H1 (cell line): Measurements from ENCODE around the gene IPO13. TPM values are rescaled to one million over a fixed set of nuclear protein-coding genes. Genes with fewer than 3 reads are reported as not detected.

Source experiments
- ATF2 ChIP-seq: IDR thresholded peaks from 2 replicates; pipeline ENCODE4 v1.6.1; 2012; ENCODE audit warnings: low read length, inconsistent platforms
- CHD1 ChIP-seq: IDR thresholded peaks from 2 replicates; pipeline ENCODE4 v1.6.1; 2012; ENCODE audit warnings: low read depth, low read length, improper control_type of control experiment
- NANOG ChIP-seq: IDR thresholded peaks from 2 replicates; pipeline ENCODE4 v1.6.1; 2011; ENCODE audit warnings: low read length, low read depth, mild to moderate bottlenecking, inconsistent platforms; ENCODE audit not compliant: insufficient read depth, poor library complexity, severe bottlenecking
- SIN3A ChIP-seq, 2 experiments: IDR thresholded peaks in 1 of 2; conservative IDR thresholded peaks in 1 of 2; 2 replicates each; pipeline ENCODE4 v1.6.1; 2011 to 2012; ENCODE audit warnings: low read length in 2 of 2, improper control_type of control experiment in 1 of 2, low read depth in 1 of 2, mild to moderate bottlenecking in 1 of 2
- SIX5 ChIP-seq: IDR thresholded peaks from 2 replicates; pipeline ENCODE4 v1.6.1; 2011; ENCODE audit warnings: mild to moderate bottlenecking, low read depth, low read length
- polyA plus RNA-seq, 7 experiments: library from polyadenylated mRNA; depleted of rRNA in 3 of 7; stranded (reverse) in 5 of 7; unstranded in 2 of 7; fragments of >200 nt in 5 of 7; fragments of 200-250 nt in 2 of 7; gene quantifications; 1 replicate in 5 of 7; 2 replicates in 1 of 7; 4 replicates in 1 of 7; pipeline versions ENCODE4 v1.2.1 to v1.2.3, GENCODE V29; 2011 to 2013; ENCODE audit warnings: missing spikeins in 2 of 7, mixed read lengths in 2 of 7
- total RNA-seq: library from RNA; stranded (reverse); fragmentation: NEBNext Ultra II Directional; extraction: Animal tissue kit (Norgen Biotek cat#: 25700); gene quantifications from 2 replicates; pipeline ENCODE4 v1.2.1, GENCODE V29; 2021
- TF ChIP-seq, protein P1 (sequence below): fragments of 300-600 bp; sonication (generic); IDR thresholded peaks from 2 replicates; pipeline ENCODE4 v1.7.1; 2012; ENCODE audit warnings: low read length, moderate library complexity, mild to moderate bottlenecking, inconsistent platforms; ENCODE audit not compliant: insufficient replicate concordance
- TF ChIP-seq, protein P2 (sequence below): IDR thresholded peaks from 2 replicates; pipeline ENCODE4 v1.6.1; 2012; ENCODE audit warnings: inconsistent platforms

IPO13 gene
- total and polyA plus RNA-seq, 2 of the 8 experiments (the other 6 are each of a cell fraction or from before 2014, with no cell fraction given) = 23.0 to 27.0 TPM

GRCh38 chr1:43953361-43953760 is 6.6 kb downstream of the IPO13 start (continued):
- TF ChIP-seq, protein P1, sequence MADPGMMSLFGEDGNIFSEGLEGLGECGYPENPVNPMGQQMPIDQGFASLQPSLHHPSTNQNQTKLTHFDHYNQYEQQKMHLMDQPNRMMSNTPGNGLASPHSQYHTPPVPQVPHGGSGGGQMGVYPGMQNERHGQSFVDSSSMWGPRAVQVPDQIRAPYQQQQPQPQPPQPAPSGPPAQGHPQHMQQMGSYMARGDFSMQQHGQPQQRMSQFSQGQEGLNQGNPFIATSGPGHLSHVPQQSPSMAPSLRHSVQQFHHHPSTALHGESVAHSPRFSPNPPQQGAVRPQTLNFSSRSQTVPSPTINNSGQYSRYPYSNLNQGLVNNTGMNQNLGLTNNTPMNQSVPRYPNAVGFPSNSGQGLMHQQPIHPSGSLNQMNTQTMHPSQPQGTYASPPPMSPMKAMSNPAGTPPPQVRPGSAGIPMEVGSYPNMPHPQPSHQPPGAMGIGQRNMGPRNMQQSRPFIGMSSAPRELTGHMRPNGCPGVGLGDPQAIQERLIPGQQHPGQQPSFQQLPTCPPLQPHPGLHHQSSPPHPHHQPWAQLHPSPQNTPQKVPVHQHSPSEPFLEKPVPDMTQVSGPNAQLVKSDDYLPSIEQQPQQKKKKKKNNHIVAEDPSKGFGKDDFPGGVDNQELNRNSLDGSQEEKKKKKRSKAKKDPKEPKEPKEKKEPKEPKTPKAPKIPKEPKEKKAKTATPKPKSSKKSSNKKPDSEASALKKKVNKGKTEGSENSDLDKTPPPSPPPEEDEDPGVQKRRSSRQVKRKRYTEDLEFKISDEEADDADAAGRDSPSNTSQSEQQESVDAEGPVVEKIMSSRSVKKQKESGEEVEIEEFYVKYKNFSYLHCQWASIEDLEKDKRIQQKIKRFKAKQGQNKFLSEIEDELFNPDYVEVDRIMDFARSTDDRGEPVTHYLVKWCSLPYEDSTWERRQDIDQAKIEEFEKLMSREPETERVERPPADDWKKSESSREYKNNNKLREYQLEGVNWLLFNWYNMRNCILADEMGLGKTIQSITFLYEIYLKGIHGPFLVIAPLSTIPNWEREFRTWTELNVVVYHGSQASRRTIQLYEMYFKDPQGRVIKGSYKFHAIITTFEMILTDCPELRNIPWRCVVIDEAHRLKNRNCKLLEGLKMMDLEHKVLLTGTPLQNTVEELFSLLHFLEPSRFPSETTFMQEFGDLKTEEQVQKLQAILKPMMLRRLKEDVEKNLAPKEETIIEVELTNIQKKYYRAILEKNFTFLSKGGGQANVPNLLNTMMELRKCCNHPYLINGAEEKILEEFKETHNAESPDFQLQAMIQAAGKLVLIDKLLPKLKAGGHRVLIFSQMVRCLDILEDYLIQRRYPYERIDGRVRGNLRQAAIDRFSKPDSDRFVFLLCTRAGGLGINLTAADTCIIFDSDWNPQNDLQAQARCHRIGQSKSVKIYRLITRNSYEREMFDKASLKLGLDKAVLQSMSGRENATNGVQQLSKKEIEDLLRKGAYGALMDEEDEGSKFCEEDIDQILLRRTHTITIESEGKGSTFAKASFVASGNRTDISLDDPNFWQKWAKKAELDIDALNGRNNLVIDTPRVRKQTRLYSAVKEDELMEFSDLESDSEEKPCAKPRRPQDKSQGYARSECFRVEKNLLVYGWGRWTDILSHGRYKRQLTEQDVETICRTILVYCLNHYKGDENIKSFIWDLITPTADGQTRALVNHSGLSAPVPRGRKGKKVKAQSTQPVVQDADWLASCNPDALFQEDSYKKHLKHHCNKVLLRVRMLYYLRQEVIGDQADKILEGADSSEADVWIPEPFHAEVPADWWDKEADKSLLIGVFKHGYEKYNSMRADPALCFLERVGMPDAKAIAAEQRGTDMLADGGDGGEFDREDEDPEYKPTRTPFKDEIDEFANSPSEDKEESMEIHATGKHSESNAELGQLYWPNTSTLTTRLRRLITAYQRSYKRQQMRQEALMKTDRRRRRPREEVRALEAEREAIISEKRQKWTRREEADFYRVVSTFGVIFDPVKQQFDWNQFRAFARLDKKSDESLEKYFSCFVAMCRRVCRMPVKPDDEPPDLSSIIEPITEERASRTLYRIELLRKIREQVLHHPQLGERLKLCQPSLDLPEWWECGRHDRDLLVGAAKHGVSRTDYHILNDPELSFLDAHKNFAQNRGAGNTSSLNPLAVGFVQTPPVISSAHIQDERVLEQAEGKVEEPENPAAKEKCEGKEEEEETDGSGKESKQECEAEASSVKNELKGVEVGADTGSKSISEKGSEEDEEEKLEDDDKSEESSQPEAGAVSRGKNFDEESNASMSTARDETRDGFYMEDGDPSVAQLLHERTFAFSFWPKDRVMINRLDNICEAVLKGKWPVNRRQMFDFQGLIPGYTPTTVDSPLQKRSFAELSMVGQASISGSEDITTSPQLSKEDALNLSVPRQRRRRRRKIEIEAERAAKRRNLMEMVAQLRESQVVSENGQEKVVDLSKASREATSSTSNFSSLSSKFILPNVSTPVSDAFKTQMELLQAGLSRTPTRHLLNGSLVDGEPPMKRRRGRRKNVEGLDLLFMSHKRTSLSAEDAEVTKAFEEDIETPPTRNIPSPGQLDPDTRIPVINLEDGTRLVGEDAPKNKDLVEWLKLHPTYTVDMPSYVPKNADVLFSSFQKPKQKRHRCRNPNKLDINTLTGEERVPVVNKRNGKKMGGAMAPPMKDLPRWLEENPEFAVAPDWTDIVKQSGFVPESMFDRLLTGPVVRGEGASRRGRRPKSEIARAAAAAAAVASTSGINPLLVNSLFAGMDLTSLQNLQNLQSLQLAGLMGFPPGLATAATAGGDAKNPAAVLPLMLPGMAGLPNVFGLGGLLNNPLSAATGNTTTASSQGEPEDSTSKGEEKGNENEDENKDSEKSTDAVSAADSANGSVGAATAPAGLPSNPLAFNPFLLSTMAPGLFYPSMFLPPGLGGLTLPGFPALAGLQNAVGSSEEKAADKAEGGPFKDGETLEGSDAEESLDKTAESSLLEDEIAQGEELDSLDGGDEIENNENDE = no peak
- TF ChIP-seq CHD1 = no peak
- TF ChIP-seq SIN3A (conservative IDR thresholded peaks at IDR 0.05 in 1 of 2, IDR thresholded peaks at IDR 0.05 in 1 of 2; ENCODE audit: low read depth in 1 of 2, low read length in 2 of 2) = no peak
- no peak for TF ChIP-seq SIX5
- no peak for TF ChIP-seq ATF2
- TF ChIP-seq, protein P2, sequence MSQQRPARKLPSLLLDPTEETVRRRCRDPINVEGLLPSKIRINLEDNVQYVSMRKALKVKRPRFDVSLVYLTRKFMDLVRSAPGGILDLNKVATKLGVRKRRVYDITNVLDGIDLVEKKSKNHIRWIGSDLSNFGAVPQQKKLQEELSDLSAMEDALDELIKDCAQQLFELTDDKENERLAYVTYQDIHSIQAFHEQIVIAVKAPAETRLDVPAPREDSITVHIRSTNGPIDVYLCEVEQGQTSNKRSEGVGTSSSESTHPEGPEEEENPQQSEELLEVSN = no peak
- no peak for TF ChIP-seq NANOG
